IMR-90 (cell line): ENCODE measurements around the gene SMYD1. TPM values are rescaled to one million over a fixed set of nuclear protein-coding genes. Genes with fewer than 3 reads are reported as not detected.

ENCODE experiments used
- ATAC-seq: fragments of 200-7000 bp; cut with Tn5 transposase; 2 replicates; pipeline ENCODE4 v1.9.1; 2020; ENCODE audit warnings: low read depth, mild to moderate bottlenecking, moderate library complexity
- BruUV-seq: library from RNA; stranded (reverse); fragments of 400-500 nt; replicated peaks from 2 replicates; lab custom pipeline; 2021; lab: Mats Ljungman, UMichigan
- CTCF ChIA-PET: fragments of 300-600 bp; formaldehyde crosslinking; extraction: SDS; loops from one replicate; lab custom pipeline; 2021; ENCODE audit warnings: antibody characterized with exemption; lab: Yijun Ruan, JAX
- POLR2A ChIA-PET: fragments of 300-600 bp; sonication (Branson Sonifier 250); formaldehyde crosslinking; loops from one replicate; lab custom pipeline; 2022; ENCODE audit warnings: antibody characterized with exemption; ENCODE audit not compliant: unreplicated experiment; lab: Charles Lee
- DNase-seq: peaks from one replicate; pipeline ENCODE4 v3.0.0; 2013
- H2AFZ ChIP-seq: replicated peaks from 2 replicates; pipeline ENCODE3; 2013; ENCODE audit warnings: low read length, mild to moderate bottlenecking; ENCODE audit not compliant: poor library complexity
- H2AK5ac ChIP-seq: 2 replicates; pipeline ENCODE4 v1.6.1; 2013; ENCODE audit warnings: low read depth, low read length, inconsistent platforms
- H2AK9ac ChIP-seq: replicated peaks from 2 replicates; pipeline ENCODE3; 2013; ENCODE audit warnings: mild to moderate bottlenecking, low read depth, low read length, moderate library complexity; ENCODE audit not compliant: poor library complexity
- H2BK120ac ChIP-seq: 2 replicates; pipeline ENCODE4 v1.6.1; 2013; ENCODE audit warnings: low read depth, low read length, inconsistent platforms
- H2BK15ac ChIP-seq: 3 replicates; pipeline ENCODE4 v1.6.1; 2013; ENCODE audit warnings: low read depth, low read length, inconsistent platforms
- H2BK20ac ChIP-seq: 2 replicates; pipeline ENCODE4 v1.6.1; 2013; ENCODE audit warnings: low read depth, mild to moderate bottlenecking, inconsistent platforms, low read length, moderate library complexity
- H2BK5ac ChIP-seq: 2 replicates; pipeline ENCODE4 v1.6.1; 2013; ENCODE audit warnings: mild to moderate bottlenecking, low read depth, low read length, inconsistent platforms; ENCODE audit not compliant: poor library complexity, severe bottlenecking
- H3K14ac ChIP-seq: replicated peaks from 2 replicates; pipeline ENCODE4 v1.6.1; 2013; ENCODE audit warnings: low read depth, low read length, inconsistent platforms
- H3K18ac ChIP-seq: 2 replicates; pipeline ENCODE4 v1.6.1; 2013; ENCODE audit warnings: low read depth, low read length, control low read depth
- H3K23ac ChIP-seq: 2 replicates; pipeline ENCODE4 v1.6.1; 2013; ENCODE audit warnings: low read depth, low read length, inconsistent platforms
- H3K27ac ChIP-seq: 2 replicates; pipeline ENCODE4 v1.5.1; 2013; ENCODE audit warnings: mild to moderate bottlenecking, control low read depth, low read length; ENCODE audit not compliant: insufficient read depth
- H3K27me3 ChIP-seq: 2 replicates; pipeline ENCODE4 v1.6.1; 2013; ENCODE audit warnings: low read length; ENCODE audit not compliant: control insufficient read depth, insufficient read depth
- H3K36me3 ChIP-seq: 2 replicates; pipeline ENCODE4 v1.6.1; 2013; ENCODE audit warnings: low read length, mixed read lengths; ENCODE audit not compliant: control insufficient read depth, insufficient read depth
- H3K4ac ChIP-seq: 2 replicates; pipeline ENCODE4 v1.6.1; 2013; ENCODE audit warnings: low read depth, low read length, inconsistent platforms
- H3K4me1 ChIP-seq: 2 replicates; pipeline ENCODE4 v1.6.1; 2013; ENCODE audit warnings: low read length, mixed read lengths; ENCODE audit not compliant: control insufficient read depth, insufficient read depth
- H3K4me2 ChIP-seq: 2 replicates; pipeline ENCODE4 v1.6.1; 2013; ENCODE audit warnings: low read depth, mild to moderate bottlenecking, control low read depth, low read length, moderate library complexity
- H3K4me3 ChIP-seq: 2 replicates; pipeline ENCODE4 v1.5.1; 2013; ENCODE audit warnings: low read depth, mild to moderate bottlenecking, control low read depth, low read length, moderate library complexity; ENCODE audit not compliant: insufficient read depth
- H3K56ac ChIP-seq: 2 replicates; pipeline ENCODE4 v1.6.1; 2013; ENCODE audit warnings: low read length, inconsistent platforms; ENCODE audit not compliant: insufficient read depth; ENCODE audit errors: extremely low read depth
- H3K79me1 ChIP-seq, 2 experiments: 2 replicates each; pipeline ENCODE4 v1.6.1; 2013; ENCODE audit warnings: low read length in 2 of 2, inconsistent platforms in 1 of 2, low read depth in 1 of 2
- H3K9ac ChIP-seq: 2 replicates; pipeline ENCODE4 v1.6.1; 2013; ENCODE audit warnings: low read depth, low read length, control low read depth
- H3K9me1 ChIP-seq: 2 replicates; pipeline ENCODE4 v1.6.1; 2013; ENCODE audit warnings: low read length, inconsistent platforms; ENCODE audit not compliant: insufficient read depth
- H3K9me3 ChIP-seq: 2 replicates; pipeline ENCODE4 v1.6.1; 2013; ENCODE audit warnings: low read length; ENCODE audit not compliant: control insufficient read depth, insufficient read depth
- H4K20me1 ChIP-seq: 2 replicates; pipeline ENCODE4 v1.6.1; 2013; ENCODE audit warnings: low read length, inconsistent platforms; ENCODE audit not compliant: insufficient read depth
- H4K5ac ChIP-seq: 2 replicates; pipeline ENCODE4 v1.6.1; 2013; ENCODE audit warnings: mild to moderate bottlenecking, low read depth, low read length, control low read depth
- H4K8ac ChIP-seq, 2 experiments: 2 replicates each; pipeline ENCODE4 v1.6.1; 2013; ENCODE audit warnings: low read depth in 2 of 2, low read length in 2 of 2, control low read depth in 1 of 2, inconsistent platforms in 1 of 2
- H4K91ac ChIP-seq: 2 replicates; pipeline ENCODE4 v1.6.1; 2013; ENCODE audit warnings: low read depth, low read length, inconsistent platforms; ENCODE audit not compliant: insufficient read depth
- BHLHE40 ChIP-seq: fragments of 150-350 bp; IDR thresholded peaks from 2 replicates; pipeline ENCODE4 v1.6.1; 2016; ENCODE audit warnings: mild to moderate bottlenecking, low read depth, low read length
- CEBPB ChIP-seq: IDR thresholded peaks from 2 replicates; pipeline ENCODE4 v1.6.1; 2012; ENCODE audit warnings: low read depth, low read length, improper control_type of control experiment
- CTCF ChIP-seq: conservative IDR thresholded peaks from 2 replicates; pipeline ENCODE4 v1.5.1; 2012; ENCODE audit warnings: mild to moderate bottlenecking, low read depth, low read length, improper control_type of control experiment
- ELK1 ChIP-seq: fragments of 150-350 bp; IDR thresholded peaks from 2 replicates; pipeline ENCODE4 v1.6.1; 2016; ENCODE audit warnings: low read depth, mild to moderate bottlenecking, low read length, moderate library complexity, borderline replicate concordance
- FOS ChIP-seq: fragments of 150-350 bp; IDR thresholded peaks from 2 replicates; pipeline ENCODE4 v1.6.1; 2016; ENCODE audit warnings: low read depth, low read length
- MAFK ChIP-seq: IDR thresholded peaks from 2 replicates; pipeline ENCODE4 v1.6.1; 2012; ENCODE audit warnings: low read depth, low read length, improper control_type of control experiment
- MAZ ChIP-seq: IDR thresholded peaks from 2 replicates; pipeline ENCODE4 v1.6.1; 2012; ENCODE audit warnings: low read depth, mild to moderate bottlenecking, low read length, improper control_type of control experiment, moderate library complexity, borderline replicate concordance
- MXI1 ChIP-seq: IDR thresholded peaks from 2 replicates; pipeline ENCODE4 v1.6.1; 2012; ENCODE audit warnings: low read depth, mild to moderate bottlenecking, low read length, moderate library complexity, borderline replicate concordance
- NFE2L2 ChIP-seq: fragments of 150-350 bp; IDR thresholded peaks from 2 replicates; pipeline ENCODE4 v1.6.1; 2016; ENCODE audit warnings: low read depth, mild to moderate bottlenecking, low read length
- POLR2A ChIP-seq: IDR thresholded peaks from 2 replicates; pipeline ENCODE4 v1.6.1; 2012; ENCODE audit warnings: mild to moderate bottlenecking, low read depth, low read length
- RAD21 ChIP-seq: IDR thresholded peaks from 2 replicates; pipeline ENCODE4 v1.6.1; 2012; ENCODE audit warnings: low read length, improper control_type of control experiment
- RCOR1 ChIP-seq: IDR thresholded peaks from 2 replicates; pipeline ENCODE4 v1.6.1; 2012; ENCODE audit warnings: mild to moderate bottlenecking, low read length, improper control_type of control experiment; ENCODE audit not compliant: insufficient replicate concordance
- RFX5 ChIP-seq: IDR thresholded peaks from 2 replicates; pipeline ENCODE4 v1.8.0; 2012; ENCODE audit warnings: low read depth, mild to moderate bottlenecking, low read length, moderate library complexity
- SMC3 ChIP-seq: fragments of 150-350 bp; IDR thresholded peaks from 2 replicates; pipeline ENCODE4 v1.6.1; 2016; ENCODE audit warnings: low read depth, mild to moderate bottlenecking, antibody characterized with exemption, low read length, moderate library complexity
- USF2 ChIP-seq: fragments of 150-350 bp; IDR thresholded peaks from 2 replicates; pipeline ENCODE4 v1.6.1; 2017; ENCODE audit warnings: mild to moderate bottlenecking, antibody characterized with exemption, low read length, low read depth
- WGBS, 2 experiments: methylation state at CpG; one replicate each; pipeline versions ENCODE4 v1.1.5 to v1.1.7; 2013; ENCODE audit warnings: missing lambda C conversion rate in 2 of 2; ENCODE audit not compliant: insufficient read length in 1 of 2; ENCODE audit errors: extremely low coverage in 2 of 2; 5-methylcytosine and 5-hydroxymethylcytosine counted together
- dilution Hi-C: fragments of 300-500 bp; cut with HindIII; formaldehyde crosslinking; loops from one replicate; pipeline ENCODE4 v1.14.3; 2018; ENCODE audit warnings: low sequenced_read_pairs; ENCODE audit not compliant: unreplicated experiment
- in situ Hi-C: fragments of 300-500 bp; cut with MboI; formaldehyde crosslinking; loops from 3 replicates; pipeline ENCODE4 v1.14.3; 2019; ENCODE audit warnings: low sequenced_read_pairs, inconsistent platforms, mixed read lengths
- intact Hi-C: fragments of 100-400 bp; cut with micrococcal nuclease; formaldehyde crosslinking; loops from 2 replicates; pipeline ENCODE4 v1.10.0; 2022
- polyA plus RNA-seq, 3 experiments: library from polyadenylated mRNA; depleted of rRNA; stranded (reverse); fragments of >200 nt; gene quantifications; 2 replicates each; pipeline ENCODE4 v1.2.3, GENCODE V29; 2012; ENCODE audit warnings: low replicate concordance in 1 of 3
- total RNA-seq: library from RNA; depleted of rRNA; stranded (reverse); fragments of >200 nt; gene quantifications from 2 replicates; pipeline ENCODE4 v1.2.3, GENCODE V29; 2012

The SMYD1 gene
- total and polyA plus RNA-seq, 2 of the 4 experiments (the other 2 are of a cell fraction): not detected

- dilution Hi-C loops: no loop called here
- Histone ChIP-seq H4K8ac (no peak overlapping the region), H2BK15ac (no peak overlapping the region), H2BK5ac (no peak overlapping the region), H3K14ac (no peak overlapping the region), H3K9ac (no peak overlapping the region), H2BK20ac (no peak overlapping the region), H3K36me3 (no peaks in the 10 kb centered on the region), H3K9me3 (peaks cover 5% of the 10 kb centered on the region; the same call in 1 of the 2 replicates), H3K56ac (no peak overlapping the region), H4K20me1 (no peaks in the 10 kb centered on the region), H3K4me2 (no peak overlapping the region), H3K27ac (no peak overlapping the region), H3K4ac (no peak overlapping the region), H2AK5ac (no peak overlapping the region), H3K4me1 (peaks cover 3% of the 10 kb centered on the region; the same call in 1 of the 2 replicates), H3K18ac (no peak overlapping the region), H3K23ac (no peak overlapping the region), H3K27me3 (peaks cover 11% of the 10 kb centered on the region; the same call in 1 of the 2 replicates), H3K4me3 (no peak overlapping the region), H4K5ac (no peak overlapping the region), H4K91ac (no peak overlapping the region), H2BK120ac (no peak overlapping the region), H3K79me1 (no peaks in the 10 kb centered on the region), H3K9me1 (no peaks in the 10 kb centered on the region), H2AK9ac (no peak overlapping the region), H2AFZ (no peak overlapping the region)
- TF ChIP-seq POLR2A: no peak
- TF ChIP-seq USF2: no peak
- no peak for TF ChIP-seq BHLHE40
- no peak for TF ChIP-seq NFE2L2
- no peak for TF ChIP-seq FOS
- TF ChIP-seq RAD21: no peak
- TF ChIP-seq SMC3: no peak
- no peak for TF ChIP-seq MAZ
- no peak for TF ChIP-seq CEBPB
- no peak for TF ChIP-seq CTCF
- no peak for TF ChIP-seq MXI1
- no peak for TF ChIP-seq RFX5
- no peak for TF ChIP-seq MAFK
- TF ChIP-seq RCOR1: no peak
- TF ChIP-seq ELK1: no peak
- in situ Hi-C loops: loop anchor here (25.0 kb wide), 1 partner anchor 591 kb away; no protein-coding TSS in a partner anchor
- ATAC-seq (no peak), DNase-seq (no peak)
- ChIA-PET POLR2A (no interaction called here), CTCF (no interaction called here)
- no TSS peak for BruUV-seq
- intact Hi-C loops: no loop called here
- no CpG with 5 or more reads among the region's 2 CpGs for WGBS, 2 experiments
Observed at GRCh38 chr2:88071365-88071764, 3.7 kb downstream of the SMYD1 start.
